Renal pelvis (tissue), 4 donors: Measurements from ENCODE around the gene NR0B1. TPM values are rescaled to one million over a fixed set of nuclear protein-coding genes. Genes with fewer than 3 reads are reported as not detected.

Source experiments
- DNase-seq: peaks from one replicate; pipeline ENCODE4 v3.0.0-alpha.2; 2013
- polyA plus RNA-seq, 3 donors: library from polyadenylated mRNA; unstranded; fragments of 120-200 nt; gene quantifications; one replicate each; pipeline ENCODE4 v1.2.1, GENCODE V29; 2013; ENCODE audit not compliant: insufficient read length in 3 of 3

NR0B1 gene
- polyA plus RNA-seq, 3 donors, result 0.14 to 0.47 (median 0.37) TPM

DNA sequence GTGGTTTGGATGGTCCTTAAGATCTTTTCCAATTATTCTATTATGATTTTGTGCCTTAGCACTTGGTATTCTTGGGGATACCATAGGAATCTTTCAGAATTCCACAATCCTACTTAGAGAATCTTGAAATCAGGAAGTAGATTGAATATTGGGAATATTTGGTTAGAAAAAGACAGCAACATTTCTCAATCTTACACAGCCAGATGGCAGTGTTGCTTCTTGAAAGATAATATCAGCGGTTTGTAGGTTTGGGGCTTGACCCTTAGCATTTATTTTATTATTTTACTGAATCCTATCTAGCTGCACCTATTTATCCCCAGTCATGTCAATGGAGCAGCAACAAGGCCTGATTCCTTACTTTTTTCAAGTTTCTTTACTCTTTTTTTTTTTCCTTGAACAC is 33.7 kb downstream of the NR0B1 start:
- DNase-seq, result no peak

DNA sequence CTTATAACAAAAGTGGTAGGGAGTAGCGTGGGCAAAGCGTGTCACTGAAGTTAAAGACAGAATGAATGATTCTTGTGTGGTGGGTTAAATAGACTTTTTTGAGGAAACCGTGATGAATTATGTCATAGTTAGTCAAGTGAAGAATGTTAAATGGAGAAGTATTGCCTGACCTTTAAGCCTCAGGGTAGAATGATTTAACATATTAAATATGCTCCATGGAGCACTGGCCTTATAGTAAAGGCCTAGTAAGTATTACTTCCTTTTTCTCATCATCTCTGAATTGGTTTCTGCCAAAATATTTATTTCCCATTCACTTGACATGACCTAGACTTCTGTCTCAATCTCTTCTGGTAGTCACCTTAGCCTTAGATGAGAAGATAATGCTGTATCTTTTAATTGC is 38.6 kb downstream of the NR0B1 start:
- no peak for DNase-seq

- DNase-seq, result no peak
Observed at GRCh38 chrX:30262763-30263162, 46.4 kb downstream of the NR0B1 start.

DNA sequence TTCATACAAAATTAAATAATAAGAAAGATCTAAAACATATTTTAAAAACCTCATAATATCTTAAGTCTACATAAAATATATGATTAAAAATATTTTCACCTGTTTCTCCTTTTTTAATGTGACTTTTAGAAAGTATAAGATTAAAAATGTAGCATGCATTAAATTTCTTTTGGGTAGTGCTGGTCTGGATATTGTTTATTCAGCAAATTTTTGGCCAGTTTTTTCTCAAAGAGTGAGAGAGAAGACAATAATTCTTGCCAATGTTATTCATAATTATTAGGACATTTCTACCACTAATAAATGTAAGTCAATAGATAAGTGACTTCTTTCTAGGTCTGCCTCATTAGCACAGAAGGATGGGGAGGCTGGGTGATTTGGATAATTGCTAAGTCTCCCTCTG is 48.2 kb downstream of the NR0B1 start:
- DNase-seq, result no peak

DNA sequence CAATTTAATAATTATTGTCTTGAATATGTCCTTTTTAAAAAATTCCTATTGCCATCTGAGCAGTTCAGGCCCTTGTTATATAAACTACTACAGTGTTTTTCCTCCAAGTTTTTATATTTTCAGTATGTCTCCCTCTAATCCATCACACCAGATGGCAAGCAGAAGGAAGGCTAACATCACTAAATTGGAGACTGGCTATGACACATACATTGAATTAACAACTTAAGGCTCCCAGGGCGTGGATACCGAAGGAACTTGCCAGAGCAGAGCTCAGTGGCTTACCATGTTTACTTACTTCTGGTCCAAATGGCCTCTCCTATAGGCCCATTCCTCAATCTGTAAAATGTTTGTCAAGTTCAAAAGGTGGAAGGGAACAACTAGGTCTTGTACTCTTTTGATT is 49.3 kb downstream of the NR0B1 start:
- no peak for DNase-seq

Other genes with a start within 250 kb of the NR0B1 start
- not detected for gene MAGEB2, start 93.8 kb downstream of the NR0B1 start, polyA plus RNA-seq
- gene MAGEB3, start 78.7 kb downstream of the NR0B1 start, polyA plus RNA-seq, result not detected
- not detected for gene MAGEB4, start 67.4 kb downstream of the NR0B1 start, polyA plus RNA-seq
- gene MAGEB1, start 62.2 kb downstream of the NR0B1 start, polyA plus RNA-seq, result not detected